ENCODE results near the gene ALPK1.
A peak's percentile ranks its signal among the peaks of the same experiment; 100 is the strongest.

DNA sequence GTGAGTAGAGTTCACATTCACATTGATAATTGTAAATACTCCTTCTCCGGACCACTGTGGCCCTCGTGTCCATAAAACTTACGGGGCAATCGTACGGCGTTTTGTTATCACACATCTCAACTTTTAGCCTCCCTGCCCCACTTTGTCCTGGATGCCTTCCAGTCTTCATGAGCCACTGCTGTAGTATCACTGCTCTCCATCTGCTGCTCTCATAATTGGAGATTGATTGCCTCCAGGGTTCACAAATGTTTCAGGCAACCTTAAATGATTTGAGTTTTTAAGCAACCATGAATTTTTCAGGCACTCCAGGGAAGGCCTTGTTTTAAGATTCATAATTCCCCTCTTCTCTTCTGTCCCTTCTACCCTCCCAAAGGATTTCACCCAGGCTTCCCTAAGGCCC is 28.4 kb downstream of the ALPK1 start:
- peak; percentile 88 for TF ChIP-seq GATA3 (IDR thresholded peaks at IDR 0.05; ENCODE audit: low read depth, low read length)
- TF ChIP-seq GATA2 (IDR thresholded peaks at IDR 0.05; ENCODE audit: low read depth, low read length): peak; percentile 95

Data from SH-SY5Y (cell line).